Gastroesophageal sphincter (tissue), 4 donors: ENCODE measurements around the gene FHL3. TPM values are rescaled to one million over a fixed set of nuclear protein-coding genes. Genes with fewer than 3 reads are reported as not detected.

Experiments used
- ATAC-seq: fragments of 150-250 bp; one replicate; pipeline ENCODE4 v1.9.1; 2016; ENCODE audit warnings: mild to moderate bottlenecking, moderate library complexity
- H3K27ac ChIP-seq, 4 donors: fragments of 200-600 bp; sonication (generic) in 3 of 4; 1 replicate in 3 of 4; 2 replicates in 1 of 4; pipeline ENCODE4 v1.5.1; 2016 to 2019
- H3K27me3 ChIP-seq: fragments of 200-600 bp; sonication (generic); one replicate; pipeline ENCODE4 v1.5.1; 2019
- H3K36me3 ChIP-seq, 2 donors: fragments of 200-600 bp; sonication (generic); one replicate each; pipeline ENCODE4 v1.5.1; 2019; ENCODE audit warnings: control low read depth in 1 of 2
- H3K4me1 ChIP-seq, 3 donors: fragments of 200-600 bp; sonication (generic); 1 replicate in 2 of 3; 2 replicates in 1 of 3; pipeline ENCODE4 v1.5.1; 2016 to 2019; ENCODE audit warnings: control low read depth in 2 of 3
- H3K4me3 ChIP-seq, 2 donors: fragments of 200-600 bp; sonication (generic); one replicate each; pipeline ENCODE4 v1.5.1; 2019; ENCODE audit warnings: mild to moderate bottlenecking in 1 of 2, moderate library complexity in 1 of 2
- H3K9me3 ChIP-seq, 3 donors: fragments of 200-600 bp; sonication (generic); one replicate each; pipeline ENCODE4 v1.5.1; 2017 to 2019; ENCODE audit warnings: control low read depth in 2 of 3
- CTCF ChIP-seq, 4 experiments: fragments of 200-600 bp in 2 of 4; fragments of 450-650 bp in 2 of 4; sonication (generic) in 1 of 4; IDR thresholded peaks; one replicate each; pipeline ENCODE4 v1.5.1; 2017 to 2019; ENCODE audit warnings: antibody characterized with exemption in 4 of 4, mild to moderate bottlenecking in 2 of 4, moderate library complexity in 2 of 4
- EP300 ChIP-seq: sonication (generic); formaldehyde crosslinking; IDR thresholded peaks from one replicate; pipeline ENCODE4 v1.6.1; 2017; ENCODE audit warnings: antibody characterized with exemption, mild to moderate bottlenecking
- POLR2A ChIP-seq, 2 donors: fragments of 450-650 bp; IDR thresholded peaks; one replicate each; pipeline ENCODE4 v1.6.1; 2017; ENCODE audit warnings: antibody characterized with exemption in 2 of 2, mild to moderate bottlenecking in 2 of 2, moderate library complexity in 1 of 2
- POLR2AphosphoS5 ChIP-seq: sonication (generic); formaldehyde crosslinking; IDR thresholded peaks from one replicate; pipeline ENCODE4 v1.6.1; 2017; ENCODE audit warnings: antibody characterized with exemption
- WGBS, 2 donors: methylation state at CpG; one replicate each; pipeline ENCODE4 v1.1.5; 2018; ENCODE audit warnings: low coverage in 1 of 2; 5-methylcytosine and 5-hydroxymethylcytosine counted together
- total RNA-seq, 4 donors: library from RNA; depleted of rRNA; stranded (reverse); fragments of >200 nt; gene quantifications; one replicate each; pipeline ENCODE4 v1.1.0, GENCODE V29; 2016

Gene FHL3
- total RNA-seq, 4 donors from 2014 or later = 25.8 to 58.4 (median 30.6) TPM

GRCh38 chr1:38031513-38031866, 26.2 kb upstream of the FHL3 start:
- Histone ChIP-seq H3K27me3 (peaks cover 5% of the 10 kb centered on the region), H3K36me3 (peaks cover 0 to 17% of the 10 kb centered on the region in 2 donors), H3K4me1 (peaks cover 3 to 29% (median 18%) of the 10 kb centered on the region in 3 donors), H3K4me3 (no peak overlapping the region), H3K27ac (no peak overlapping the region), H3K9me3 (no peaks in the 10 kb centered on the region)
- WGBS, 2 donors = 66 to 68% methylated on average over 2 to 4 of the region's 4 CpGs
- TF ChIP-seq CTCF (IDR thresholded peaks at IDR 0.05) (no peak), POLR2A (IDR thresholded peaks at IDR 0.05) (no peak), EP300 (no peak), POLR2AphosphoS5 (no peak)
- ATAC-seq = no peak

GRCh38 chr1:38030596-38031512, 25.5 kb upstream of the FHL3 start:
- ATAC-seq = no peak
- Histone ChIP-seq H3K36me3 (peaks cover 0 to 24% of the 10 kb centered on the region in 2 donors), H3K4me3 (no peak overlapping the region), H3K9me3 (no peaks in the 10 kb centered on the region), H3K27me3 (peaks cover 5% of the 10 kb centered on the region), H3K4me1 (peaks cover 3 to 29% (median 18%) of the 10 kb centered on the region in 3 donors), H3K27ac (no peak overlapping the region)
- TF ChIP-seq EP300 (no peak), POLR2A (IDR thresholded peaks at IDR 0.05) (no peak), CTCF (IDR thresholded peaks at IDR 0.05) (no peak), POLR2AphosphoS5 (no peak)
- 100% methylated on average over 1 of the region's 17 CpGs; no CpG with 5 or more reads in 1 of the 2 donors for WGBS, 2 donors

GRCh38 chr1:38029685-38030511, 24.6 kb upstream of the FHL3 start:
- TF ChIP-seq CTCF (IDR thresholded peaks at IDR 0.05) (no peak), EP300 (no peak), POLR2A (IDR thresholded peaks at IDR 0.05) (no peak), POLR2AphosphoS5 (no peak)
- no CpG with 5 or more reads among the region's 12 CpGs for WGBS, 2 donors
- H3K27me3 ChIP-seq = peaks cover 5% of the 10 kb centered on the region
- H3K4me3 ChIP-seq = no peak overlapping the region
- peak overlapping the region in 2 of 4 donors; percentile 25 to 55 for H3K27ac ChIP-seq
- peaks cover 3 to 29% (median 18%) of the 10 kb centered on the region in 3 donors for H3K4me1 ChIP-seq
- peak; percentile 16 for ATAC-seq
- peaks cover 2 to 33% of the 10 kb centered on the region in 2 donors for H3K36me3 ChIP-seq
- H3K9me3 ChIP-seq = no peaks in the 10 kb centered on the region

GRCh38 chr1:38029081-38029681, 23.9 kb upstream of the FHL3 start:
- 6% methylated on average over 8 of the region's 23 CpGs; no CpG with 5 or more reads in 1 of the 2 donors for WGBS, 2 donors
- Histone ChIP-seq H3K27me3 (peaks cover 5% of the 10 kb centered on the region), H3K27ac (peak overlapping the region in 2 of 4 donors; percentile 25 to 55), H3K4me1 (peaks cover 3 to 29% (median 18%) of the 10 kb centered on the region in 3 donors), H3K4me3 (no peak overlapping the region), H3K36me3 (peaks cover 3 to 39% of the 10 kb centered on the region in 2 donors), H3K9me3 (no peaks in the 10 kb centered on the region)
- TF ChIP-seq CTCF (IDR thresholded peaks at IDR 0.05) (peak in 1 of 4 experiments; percentile 14), POLR2A (IDR thresholded peaks at IDR 0.05) (no peak), POLR2AphosphoS5 (peak; percentile 3)
- ATAC-seq = no peak
